ENCODE results near the gene OLFML1. TPM values are rescaled to one million over a fixed set of nuclear protein-coding genes. Genes with fewer than 3 reads are reported as not detected.

The OLFML1 gene
- total and polyA plus RNA-seq, 2 of the 13 experiments (the other 11 are each of a cell fraction or from before 2014, with no cell fraction given) = 0.89 to 0.90 TPM

- TF ChIP-seq PRDM4 (CRISPR knock-in tag; IDR thresholded peaks at IDR 0.05; ENCODE audit: borderline replicate concordance) (no peak), SNAPC5 (CRISPR knock-in tag; IDR thresholded peaks at IDR 0.05; ENCODE audit: borderline replicate concordance) (no peak), ZNF639 (CRISPR knock-in tag; conservative IDR thresholded peaks at IDR 0.05) (no peak)
These were observed 1.2 kb upstream of the OLFML1 start (continued) for GRCh38 chr11:7484131-7484530.

GRCh38 chr11:7484645-7485044, 661 bp upstream of the OLFML1 start:
- FAIRE-seq = no peak
- no peak overlapping the region for H3K9ac ChIP-seq (ENCODE audit: insufficient read depth, low read depth, low read length)
- no TSS peak for BruUV-seq (replicated peaks)
- H3K27ac ChIP-seq (ENCODE audit: extremely low read length, insufficient read depth, low read length) = no peak overlapping the region
- no peak overlapping the region for H3K4me3 ChIP-seq (replicated peaks in 1 of 3; ENCODE audit: insufficient read depth in 1 of 3, low read depth in 2 of 3, low read length in 3 of 3)
- no peaks in the 10 kb centered on the region for H3K79me2 ChIP-seq (ENCODE audit: insufficient read depth, low read length)
- in situ Hi-C loops (cut with HindIII; ENCODE audit: extremely low pct_ligation_motif_present, low pct_unique_long_range_greater_than_20kb) (no loop called here), intact Hi-C loops (cut with micrococcal nuclease; ENCODE audit: unreplicated experiment) (no loop called here)
- peaks cover 1 to 13% of the 10 kb centered on the region in 2 experiments; a peak in 1 of 5 replicates for H3K27me3 ChIP-seq (ENCODE audit: control insufficient read depth in 1 of 2, insufficient read depth in 2 of 2, low read length in 2 of 2)
- no peak overlapping the region for H3K4me2 ChIP-seq (ENCODE audit: low read depth, low read length)
- no peaks in the 10 kb centered on the region for H4K20me1 ChIP-seq (ENCODE audit: insufficient read depth, low read length)
- H3K4me1 ChIP-seq (ENCODE audit: insufficient read depth, low read length) = peaks cover 15% of the 10 kb centered on the region; the same call in 1 of the 2 replicates
- CTCF ChIA-PET (ENCODE audit: low intra/inter-chr PET ratio, low total read pairs) = no interaction called here
- WGBS (ENCODE audit: low lambda C conversion rate) = 29% methylated on average over 3 of the region's 3 CpGs
- ATAC-seq = no peak
- no peak overlapping the region for H2AFZ ChIP-seq (ENCODE audit: low read length)
- TF ChIP-seq HNRNPK (IDR thresholded peaks at IDR 0.05; ENCODE audit: low read depth, low read length, poor library complexity, severe bottlenecking) = no peak
- TF ChIP-seq MXD4 (CRISPR knock-in tag; IDR thresholded peaks at IDR 0.05) = no peak
- no peak for TF ChIP-seq AGO1 (IDR thresholded peaks at IDR 0.05; ENCODE audit: low read depth, low read length, poor library complexity, severe bottlenecking)
- no peak for TF ChIP-seq ZBTB1 (CRISPR knock-in tag; IDR thresholded peaks at IDR 0.05; ENCODE audit: borderline replicate concordance)
- POLR2A ChIA-PET = no interaction called here
- H3K36me3 ChIP-seq (replicated peaks in 1 of 2; ENCODE audit: control insufficient read depth in 1 of 2, insufficient read depth in 2 of 2, low read length in 2 of 2) = no peaks in the 10 kb centered on the region
- no peaks in the 10 kb centered on the region for H3K9me3 ChIP-seq (ENCODE audit: low read length)
- DNase-seq (ENCODE audit: low spot score) = no peak

Data from HepG2 (cell line).